D721Med (cell line): Measurements from ENCODE around the gene MNX1.

Experiments
- DNase-seq: peaks from one replicate; pipeline ENCODE4 v3.0.0; 2011; ENCODE audit warnings: low spot score; ENCODE audit not compliant: insufficient read length
- FAIRE-seq: peaks from 2 replicates; lab custom pipeline; 2011; peaks lifted over from hg19 to GRCh38; lab: Jason Lieb, UNC
- CTCF ChIP-seq: IDR thresholded peaks from 2 replicates; pipeline ENCODE4 v1.5.1; 2012; ENCODE audit warnings: mild to moderate bottlenecking, control low read depth; ENCODE audit not compliant: insufficient read depth; ENCODE audit errors: missing control alignments

MNX1 gene

GRCh38 chr7:157014635-157015555 lies 4.4 kb upstream of the MNX1 start:
- DNase-seq (peak; percentile 11), FAIRE-seq (no peak)
- no peak for TF ChIP-seq CTCF

- TF ChIP-seq CTCF, result no peak
- peak; percentile 14 for DNase-seq
- no peak for FAIRE-seq
Observed at GRCh38 chr7:157013602-157014549, 3.4 kb upstream of the MNX1 start.

GRCh38 chr7:157013101-157013500 lies 2.6 kb upstream of the MNX1 start:
- no peak for FAIRE-seq

GRCh38 chr7:157012113-157012547 lies 1.7 kb upstream of the MNX1 start:
- FAIRE-seq (no peak), DNase-seq (no peak)

More at GRCh38 chr7:157013101-157013500, 2.6 kb upstream of the MNX1 start:
- TF ChIP-seq CTCF, result no peak
- DNase-seq, result no peak

GRCh38 chr7:157011333-157012112 lies 1.1 kb upstream of the MNX1 start:
- DNase-seq (no peak), FAIRE-seq (no peak)
- no peak for TF ChIP-seq CTCF

More at GRCh38 chr7:157012113-157012547, 1.7 kb upstream of the MNX1 start:
- no peak for TF ChIP-seq CTCF

GRCh38 chr7:157009778-157010587 lies 480 bp downstream of the MNX1 start:
- FAIRE-seq (no peak), DNase-seq (no peak)
- TF ChIP-seq CTCF, result no peak
